ENCODE results near the gene RPLP2. TPM values are rescaled to one million over a fixed set of nuclear protein-coding genes. Genes with fewer than 3 reads are reported as not detected.

Gene RPLP2
- total RNA-seq, 2 donors from 2014 or later: 170 to 221 TPM

- Histone ChIP-seq H3K9me3 (no peaks in the 10 kb centered on the region), H3K27me3 (replicated peaks; ENCODE audit: insufficient read depth) (no peaks in the 10 kb centered on the region), H3K27ac (no peak overlapping the region), H3K36me3 (peaks cover 37% of the 10 kb centered on the region), H3K4me1 (ENCODE audit: control insufficient read depth in 1 of 2, low read depth in 2 of 2) (no peaks in the 10 kb centered on the region), H3K4me3 (no peak overlapping the region)
- DNase-seq (ENCODE audit: low spot score): no peak
- no peak for TF ChIP-seq CTCF (IDR thresholded peaks at IDR 0.05)
- no peak for ATAC-seq (ENCODE audit: insufficient number of reproducible peaks, low FRiP score, low read depth)
These were observed 43.4 kb upstream of the RPLP2 start for GRCh38 chr11:766106-766935.

- DNase-seq (ENCODE audit: low spot score): no peak
- no peaks in the 10 kb centered on the region for H3K9me3 ChIP-seq
- H3K27me3 ChIP-seq (replicated peaks; ENCODE audit: insufficient read depth): no peaks in the 10 kb centered on the region
- no peak for ATAC-seq (ENCODE audit: insufficient number of reproducible peaks, low FRiP score, low read depth)
- H3K27ac ChIP-seq: no peak overlapping the region
- no peak overlapping the region for H3K4me3 ChIP-seq
- H3K36me3 ChIP-seq: peaks cover 38% of the 10 kb centered on the region
- H3K4me1 ChIP-seq (ENCODE audit: control insufficient read depth in 1 of 2, low read depth in 2 of 2): no peaks in the 10 kb centered on the region
- no peak for TF ChIP-seq CTCF (IDR thresholded peaks at IDR 0.05)
These were observed 42.9 kb upstream of the RPLP2 start for GRCh38 chr11:766936-767210.

GRCh38 chr11:767238-767637, 42.5 kb upstream of the RPLP2 start:
- DNase-seq (ENCODE audit: low spot score) (no peak), ATAC-seq (ENCODE audit: insufficient number of reproducible peaks, low FRiP score, low read depth) (no peak)
- no peak overlapping the region for H3K4me3 ChIP-seq
- H3K27ac ChIP-seq: no peak overlapping the region
- no peak for TF ChIP-seq CTCF (IDR thresholded peaks at IDR 0.05)
- H3K4me1 ChIP-seq (ENCODE audit: control insufficient read depth in 1 of 2, low read depth in 2 of 2): no peaks in the 10 kb centered on the region
- no peaks in the 10 kb centered on the region for H3K27me3 ChIP-seq (replicated peaks; ENCODE audit: insufficient read depth)
- H3K36me3 ChIP-seq: peaks cover 38% of the 10 kb centered on the region
- no peaks in the 10 kb centered on the region for H3K9me3 ChIP-seq

- no peak overlapping the region for H3K4me3 ChIP-seq
- no peak for TF ChIP-seq CTCF (IDR thresholded peaks at IDR 0.05)
- H3K4me1 ChIP-seq (ENCODE audit: control insufficient read depth in 1 of 2, low read depth in 2 of 2): peaks cover 0 to 9% of the 10 kb centered on the region in 2 donors
- H3K27me3 ChIP-seq (replicated peaks; ENCODE audit: insufficient read depth): no peaks in the 10 kb centered on the region
- ATAC-seq (ENCODE audit: insufficient number of reproducible peaks, low FRiP score, low read depth): no peak
- no peak for DNase-seq (ENCODE audit: low spot score)
- H3K27ac ChIP-seq: no peak overlapping the region
- H3K36me3 ChIP-seq: peaks cover 25% of the 10 kb centered on the region
- no peaks in the 10 kb centered on the region for H3K9me3 ChIP-seq
These were observed 39.7 kb upstream of the RPLP2 start for GRCh38 chr11:769887-770641.

Data from thoracic aorta (tissue), 2 donors.